D721Med (cell line): Measurements from ENCODE around the gene PPP2R3B.

Source experiments
- DNase-seq: peaks from one replicate; pipeline ENCODE4 v3.0.0; 2011; ENCODE audit warnings: low spot score; ENCODE audit not compliant: insufficient read length
- FAIRE-seq: peaks from 2 replicates; lab custom pipeline; 2011; peaks lifted over from hg19 to GRCh38; lab: Jason Lieb, UNC
- TF ChIP-seq, protein P1 (sequence below): IDR thresholded peaks from 2 replicates; pipeline ENCODE4 v1.5.1; 2012; ENCODE audit warnings: mild to moderate bottlenecking, control low read depth; ENCODE audit not compliant: insufficient read depth; ENCODE audit errors: missing control alignments

Gene PPP2R3B

DNA sequence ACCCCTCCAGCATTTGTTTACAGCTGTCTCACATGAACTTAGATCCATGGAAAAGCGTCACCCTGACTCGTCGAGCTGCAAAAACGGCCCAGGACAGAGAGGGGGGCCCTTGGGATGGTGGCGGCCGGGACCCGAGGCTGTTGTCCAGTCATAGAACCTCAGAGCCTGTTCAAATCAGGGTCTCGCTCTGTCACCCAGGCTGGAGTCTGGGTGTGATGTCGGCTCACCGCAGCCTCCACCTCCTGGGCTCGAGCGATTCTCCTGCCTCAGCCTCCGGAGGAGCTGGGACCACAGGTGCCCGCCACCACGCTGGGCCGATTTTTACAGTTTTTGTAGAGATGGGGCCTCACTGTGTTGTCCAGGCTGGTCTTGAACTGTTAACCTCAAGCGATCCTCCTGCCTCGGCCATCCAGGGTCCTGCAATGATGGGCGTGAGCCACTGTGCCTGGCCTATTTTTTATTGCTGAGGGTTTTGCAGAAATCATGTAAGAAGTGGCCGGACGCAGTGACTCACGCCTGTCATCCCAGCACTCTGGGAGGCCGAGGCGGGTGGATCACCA, 42.6 kb upstream of the PPP2R3B start:
- TF ChIP-seq, protein P1, sequence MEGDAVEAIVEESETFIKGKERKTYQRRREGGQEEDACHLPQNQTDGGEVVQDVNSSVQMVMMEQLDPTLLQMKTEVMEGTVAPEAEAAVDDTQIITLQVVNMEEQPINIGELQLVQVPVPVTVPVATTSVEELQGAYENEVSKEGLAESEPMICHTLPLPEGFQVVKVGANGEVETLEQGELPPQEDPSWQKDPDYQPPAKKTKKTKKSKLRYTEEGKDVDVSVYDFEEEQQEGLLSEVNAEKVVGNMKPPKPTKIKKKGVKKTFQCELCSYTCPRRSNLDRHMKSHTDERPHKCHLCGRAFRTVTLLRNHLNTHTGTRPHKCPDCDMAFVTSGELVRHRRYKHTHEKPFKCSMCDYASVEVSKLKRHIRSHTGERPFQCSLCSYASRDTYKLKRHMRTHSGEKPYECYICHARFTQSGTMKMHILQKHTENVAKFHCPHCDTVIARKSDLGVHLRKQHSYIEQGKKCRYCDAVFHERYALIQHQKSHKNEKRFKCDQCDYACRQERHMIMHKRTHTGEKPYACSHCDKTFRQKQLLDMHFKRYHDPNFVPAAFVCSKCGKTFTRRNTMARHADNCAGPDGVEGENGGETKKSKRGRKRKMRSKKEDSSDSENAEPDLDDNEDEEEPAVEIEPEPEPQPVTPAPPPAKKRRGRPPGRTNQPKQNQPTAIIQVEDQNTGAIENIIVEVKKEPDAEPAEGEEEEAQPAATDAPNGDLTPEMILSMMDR: no peak
- no peak for FAIRE-seq
- DNase-seq: no peak

DNA sequence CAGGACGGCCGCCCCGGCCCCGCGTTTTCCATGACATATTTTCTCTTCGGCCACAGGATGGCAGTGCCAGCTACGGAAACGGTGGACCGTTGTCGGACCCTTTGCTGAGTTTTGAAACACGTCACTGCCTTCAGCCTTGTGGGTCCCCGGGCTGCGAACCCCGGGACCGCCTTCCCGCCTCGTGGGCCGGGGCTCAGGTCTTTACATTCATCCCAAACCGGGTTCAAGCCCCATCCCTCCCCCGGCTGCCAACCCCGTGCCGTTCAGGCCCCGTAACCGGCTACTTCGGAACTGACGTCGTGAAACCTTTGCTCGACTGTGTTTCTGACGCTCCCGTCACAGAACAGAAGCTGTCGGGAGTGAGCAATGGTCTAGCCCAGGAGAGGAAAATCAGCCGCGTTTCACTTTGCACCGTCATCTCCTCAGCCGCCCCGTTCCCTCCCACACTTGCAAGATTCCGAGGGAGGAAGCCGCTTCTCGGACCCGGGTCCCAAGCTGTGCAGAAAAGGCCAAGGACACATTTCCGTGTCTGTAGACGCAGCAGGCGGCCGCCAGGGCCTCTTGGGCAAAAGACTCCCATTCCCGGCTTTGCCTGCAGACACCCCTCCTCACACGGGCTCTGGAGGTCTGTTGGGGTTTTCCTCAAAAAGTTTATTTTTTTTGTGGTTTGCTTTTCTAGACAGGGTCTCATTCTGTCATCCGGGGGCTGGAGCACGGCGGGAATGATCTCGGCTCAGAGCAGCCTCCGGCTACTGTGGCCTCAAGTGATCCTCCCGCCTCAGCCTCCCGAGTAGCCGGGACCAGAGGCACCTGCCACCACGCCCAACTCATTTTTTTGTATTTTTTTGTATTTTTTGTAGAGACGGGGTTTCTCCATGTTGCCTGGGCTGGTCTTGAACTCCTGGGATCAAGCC, 41.4 kb upstream of the PPP2R3B start:
- DNase-seq: no peak
- no peak for FAIRE-seq
- TF ChIP-seq, protein P1: peak; percentile 49

DNA sequence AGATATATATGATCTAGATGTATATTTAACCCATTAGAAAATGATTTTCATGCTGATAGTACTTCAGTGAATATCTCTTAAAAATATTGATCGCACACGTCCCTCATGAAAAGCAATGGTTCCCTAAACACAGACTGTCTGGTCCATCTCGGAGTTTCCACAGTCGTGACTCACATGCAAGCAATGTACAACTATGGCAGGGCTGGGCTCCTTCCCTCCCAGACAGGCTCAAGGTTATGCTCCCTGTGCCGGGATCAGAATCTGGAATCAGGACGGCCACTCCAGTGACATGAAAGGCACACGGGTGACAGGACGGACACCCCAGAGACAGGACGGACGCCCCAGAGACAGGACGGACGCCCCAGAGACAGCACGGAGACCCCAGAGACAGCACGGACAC, 40.2 kb upstream of the PPP2R3B start:
- TF ChIP-seq, protein P1: no peak
- FAIRE-seq: no peak
- DNase-seq: no peak

DNA sequence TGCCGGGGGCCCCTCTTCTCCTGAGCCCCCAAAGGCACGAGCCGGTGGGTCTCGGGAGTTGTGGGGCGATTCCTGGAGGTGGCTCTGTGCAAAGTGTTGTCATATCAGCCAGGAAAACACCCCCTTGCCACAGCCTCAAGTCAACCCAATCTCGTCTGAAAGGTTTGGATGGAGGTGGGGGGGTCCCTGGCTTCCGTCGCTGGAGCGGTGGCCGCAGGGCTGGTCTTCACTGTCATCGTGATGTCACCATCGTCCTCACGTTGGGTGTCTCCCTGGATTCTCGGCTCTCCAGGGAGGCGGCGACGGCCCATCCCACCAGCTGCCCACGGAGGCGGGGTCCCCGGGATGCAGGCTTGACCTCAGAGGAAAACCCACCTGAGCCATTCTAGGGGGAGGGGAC, 38.3 kb upstream of the PPP2R3B start:
- TF ChIP-seq, protein P1: no peak
- DNase-seq: no peak
- FAIRE-seq: no peak

DNA sequence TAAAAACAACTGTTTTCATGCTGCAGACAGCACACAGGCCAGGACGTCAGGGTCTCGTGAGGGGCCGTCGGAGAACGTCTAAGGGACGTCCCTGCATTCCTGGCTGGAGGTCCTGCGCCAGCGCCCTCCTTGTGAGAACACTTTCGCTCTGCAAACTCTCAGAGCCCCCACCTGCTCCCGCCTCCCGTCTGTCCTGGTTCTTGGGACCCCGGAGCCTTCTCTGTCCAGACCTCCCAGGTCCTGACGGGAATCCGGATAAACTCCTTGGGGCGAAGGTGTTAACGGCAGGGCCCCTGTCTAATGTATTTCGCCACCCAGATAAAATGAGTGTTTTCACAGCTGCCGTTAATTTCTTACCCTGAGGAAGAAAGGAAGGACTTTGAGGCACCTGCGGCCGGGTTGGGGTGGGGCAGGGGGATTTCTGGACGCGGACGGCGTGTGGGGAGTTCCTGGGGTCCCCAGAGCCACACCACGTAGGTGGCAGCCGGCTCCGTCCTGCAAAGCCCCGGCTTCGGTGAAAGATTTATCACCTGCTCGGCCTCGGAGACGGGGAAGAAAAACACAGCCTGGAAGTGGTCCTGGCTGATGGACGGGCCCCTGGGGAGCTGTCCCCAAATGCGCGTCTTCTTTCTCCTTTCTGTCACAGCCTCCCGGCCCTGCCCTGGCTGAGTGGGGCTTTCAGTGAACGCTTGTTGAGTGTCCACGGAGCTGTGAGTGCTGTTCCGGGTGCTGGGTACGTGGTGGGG, 35.1 kb upstream of the PPP2R3B start:
- DNase-seq (no peak), FAIRE-seq (no peak)
- TF ChIP-seq, protein P1: no peak

DNA sequence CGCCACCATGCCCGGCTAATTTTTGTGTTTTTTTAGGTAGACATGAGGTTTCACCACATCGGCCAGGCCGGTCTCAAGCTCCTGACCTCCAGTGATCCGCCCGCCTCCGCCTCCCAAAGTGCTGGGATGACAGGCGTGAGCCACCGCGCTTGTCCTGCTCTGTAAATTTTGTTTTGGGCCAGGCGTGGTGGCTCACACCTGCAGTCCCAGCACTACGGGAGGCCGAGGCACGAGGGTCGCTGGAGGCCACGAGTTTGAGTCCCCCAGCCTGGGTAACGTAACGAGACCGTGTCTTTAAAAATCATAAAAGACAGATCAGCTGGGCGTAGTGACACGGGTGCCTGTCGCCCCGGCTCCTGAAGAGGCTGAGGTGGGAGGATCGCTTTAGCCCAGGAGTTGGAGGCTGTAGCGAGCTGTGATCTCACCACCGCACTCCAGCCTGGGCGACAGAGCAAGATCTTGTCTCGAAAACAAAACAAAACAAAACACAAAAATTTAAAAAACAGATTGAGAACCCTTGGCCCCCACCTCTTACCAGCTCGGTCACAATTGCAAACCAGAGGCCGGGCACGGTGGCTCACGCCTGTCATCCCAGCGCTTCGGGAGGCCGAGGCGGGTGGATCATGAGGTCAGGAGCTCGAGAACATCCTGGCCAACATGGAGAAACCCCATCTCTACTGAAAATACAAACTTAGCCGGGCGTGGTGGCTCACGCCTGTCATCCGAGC, 34.0 kb upstream of the PPP2R3B start:
- TF ChIP-seq, protein P1: no peak
- DNase-seq (no peak), FAIRE-seq (no peak)
